ENCODE data around the gene SYNDIG1. TPM values are rescaled to one million over a fixed set of nuclear protein-coding genes. Genes with fewer than 3 reads are reported as not detected.
A peak's percentile ranks its signal among the peaks of the same experiment; 100 is the strongest.

Gene SYNDIG1
- total RNA-seq, 6 experiments from 2014 or later, result not detected

DNA sequence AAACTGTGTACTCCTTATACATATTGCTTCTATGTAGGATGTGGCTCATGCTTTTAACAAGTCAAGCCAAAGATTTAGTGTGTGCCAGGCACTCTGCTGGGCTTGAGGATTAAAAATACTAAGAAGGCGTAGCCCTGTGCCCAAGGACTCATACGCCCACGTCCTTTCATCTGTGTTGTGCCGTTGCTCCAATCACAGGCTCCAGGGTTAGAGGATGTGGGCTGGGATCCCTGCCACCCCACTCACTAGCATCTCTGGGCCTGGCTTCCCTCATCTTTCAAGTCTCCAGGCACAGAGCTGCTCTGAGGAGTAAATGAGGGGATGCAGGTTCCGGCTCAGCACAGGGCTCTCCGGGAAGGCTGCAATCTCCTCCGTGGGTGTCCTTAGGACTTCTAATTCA lies 214.2 kb downstream of the SYNDIG1 start:
- no peak overlapping the region for H3K27ac ChIP-seq
- TF ChIP-seq, protein P1, sequence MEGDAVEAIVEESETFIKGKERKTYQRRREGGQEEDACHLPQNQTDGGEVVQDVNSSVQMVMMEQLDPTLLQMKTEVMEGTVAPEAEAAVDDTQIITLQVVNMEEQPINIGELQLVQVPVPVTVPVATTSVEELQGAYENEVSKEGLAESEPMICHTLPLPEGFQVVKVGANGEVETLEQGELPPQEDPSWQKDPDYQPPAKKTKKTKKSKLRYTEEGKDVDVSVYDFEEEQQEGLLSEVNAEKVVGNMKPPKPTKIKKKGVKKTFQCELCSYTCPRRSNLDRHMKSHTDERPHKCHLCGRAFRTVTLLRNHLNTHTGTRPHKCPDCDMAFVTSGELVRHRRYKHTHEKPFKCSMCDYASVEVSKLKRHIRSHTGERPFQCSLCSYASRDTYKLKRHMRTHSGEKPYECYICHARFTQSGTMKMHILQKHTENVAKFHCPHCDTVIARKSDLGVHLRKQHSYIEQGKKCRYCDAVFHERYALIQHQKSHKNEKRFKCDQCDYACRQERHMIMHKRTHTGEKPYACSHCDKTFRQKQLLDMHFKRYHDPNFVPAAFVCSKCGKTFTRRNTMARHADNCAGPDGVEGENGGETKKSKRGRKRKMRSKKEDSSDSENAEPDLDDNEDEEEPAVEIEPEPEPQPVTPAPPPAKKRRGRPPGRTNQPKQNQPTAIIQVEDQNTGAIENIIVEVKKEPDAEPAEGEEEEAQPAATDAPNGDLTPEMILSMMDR (IDR thresholded peaks at IDR 0.05), result no peak
- TF ChIP-seq POLR2A (IDR thresholded peaks at IDR 0.05), result no peak
- no peaks in the 10 kb centered on the region for H3K36me3 ChIP-seq
- 28% methylated on average over 7 of the region's 7 CpGs for WGBS (ENCODE audit: insufficient coverage, low coverage, low lambda C conversion rate, missing lambda C conversion rate)
- no peaks in the 10 kb centered on the region for H3K4me1 ChIP-seq
- no peaks in the 10 kb centered on the region for H3K9me3 ChIP-seq
- no peak for DNase-seq
- no peaks in the 10 kb centered on the region for H3K27me3 ChIP-seq
- no peak overlapping the region for H3K4me3 ChIP-seq
- intact Hi-C loops (cut with DNase I), result no loop called here
- ATAC-seq, result no peak

DNA sequence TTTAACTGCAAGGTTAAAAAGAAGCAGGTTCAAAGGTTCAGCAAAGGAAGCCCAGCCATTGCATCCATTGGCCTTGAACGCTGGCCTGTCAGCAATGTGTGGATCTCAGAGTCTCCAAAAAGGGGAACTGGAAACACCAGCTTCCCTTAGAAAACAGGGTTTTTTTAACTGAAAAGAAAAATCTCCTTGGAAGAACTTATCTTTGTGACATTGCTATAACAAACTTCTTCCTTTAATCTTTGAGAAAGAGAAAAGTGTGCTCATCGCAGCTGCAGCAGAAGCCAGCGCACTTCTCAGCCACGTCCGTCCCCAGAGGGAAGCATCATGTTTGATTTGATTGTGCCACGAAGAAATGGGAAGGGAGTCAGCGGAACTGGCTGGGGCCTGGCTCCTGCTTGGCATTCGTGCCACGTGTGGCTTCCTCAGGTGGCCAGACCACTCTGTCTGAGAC lies 215.0 kb downstream of the SYNDIG1 start:
- DNase-seq (peak in 1 of 3 donors; percentile 31), ATAC-seq (no peak)
- Histone ChIP-seq H3K36me3 (no peaks in the 10 kb centered on the region), H3K27ac (no peak overlapping the region), H3K4me3 (no peak overlapping the region), H3K27me3 (no peaks in the 10 kb centered on the region), H3K9me3 (no peaks in the 10 kb centered on the region), H3K4me1 (no peaks in the 10 kb centered on the region)
- WGBS (ENCODE audit: insufficient coverage, low coverage, low lambda C conversion rate, missing lambda C conversion rate), result 21% methylated on average over 9 of the region's 9 CpGs
- intact Hi-C loops (cut with DNase I), result no loop called here
- TF ChIP-seq, protein P1 (IDR thresholded peaks at IDR 0.05), result no peak
- no peak for TF ChIP-seq POLR2A (IDR thresholded peaks at IDR 0.05)

DNA sequence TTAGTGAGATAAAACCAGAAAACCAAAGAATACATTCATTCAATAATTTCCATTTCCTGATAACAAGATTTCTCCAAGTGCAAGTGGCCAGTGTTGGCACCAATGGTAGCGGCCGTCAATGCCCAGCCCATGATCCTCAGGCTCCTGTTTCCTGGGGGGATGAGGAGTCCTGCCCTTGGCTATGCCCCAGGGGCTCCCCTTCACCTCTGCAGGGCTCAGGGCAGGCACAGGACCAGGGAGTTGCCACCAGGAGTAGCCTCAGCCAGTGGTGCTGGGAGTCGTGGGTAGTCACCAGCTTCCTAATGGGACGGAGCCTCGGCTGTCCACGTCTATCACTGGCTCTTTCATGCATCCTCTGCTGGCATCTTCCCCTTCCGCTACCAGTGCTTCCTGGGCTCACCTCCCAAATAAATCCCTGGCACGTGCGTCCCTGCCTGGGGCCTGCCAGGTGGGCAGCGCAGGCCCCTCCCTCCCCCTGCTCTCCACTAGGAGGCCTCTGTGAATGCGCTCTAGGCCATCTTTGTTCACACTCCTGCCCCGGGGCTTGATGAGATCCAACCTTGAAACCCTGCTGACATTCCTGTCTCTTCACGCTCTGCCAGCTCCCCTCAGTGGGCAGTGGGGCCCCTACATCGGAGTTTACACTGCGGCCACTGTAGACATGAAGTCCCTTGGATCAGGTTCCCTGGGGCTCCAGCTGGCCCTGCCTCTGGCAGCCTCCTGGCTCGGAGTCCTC lies 215.7 kb downstream of the SYNDIG1 start:
- no peaks in the 10 kb centered on the region for H3K4me1 ChIP-seq
- H3K36me3 ChIP-seq, result no peaks in the 10 kb centered on the region
- H3K27ac ChIP-seq, result no peak overlapping the region
- H3K27me3 ChIP-seq, result no peaks in the 10 kb centered on the region
- 49% methylated on average over 5 of the region's 16 CpGs for WGBS (ENCODE audit: insufficient coverage, low coverage, low lambda C conversion rate, missing lambda C conversion rate)
- ATAC-seq, result no peak
- H3K9me3 ChIP-seq, result no peaks in the 10 kb centered on the region
- DNase-seq, result peak in 1 of 3 donors; percentile 31
- no peak overlapping the region for H3K4me3 ChIP-seq
- TF ChIP-seq POLR2A (IDR thresholded peaks at IDR 0.05), result no peak
- TF ChIP-seq, protein P1 (IDR thresholded peaks at IDR 0.05), result no peak
- intact Hi-C loops (cut with DNase I), result no loop called here

DNA sequence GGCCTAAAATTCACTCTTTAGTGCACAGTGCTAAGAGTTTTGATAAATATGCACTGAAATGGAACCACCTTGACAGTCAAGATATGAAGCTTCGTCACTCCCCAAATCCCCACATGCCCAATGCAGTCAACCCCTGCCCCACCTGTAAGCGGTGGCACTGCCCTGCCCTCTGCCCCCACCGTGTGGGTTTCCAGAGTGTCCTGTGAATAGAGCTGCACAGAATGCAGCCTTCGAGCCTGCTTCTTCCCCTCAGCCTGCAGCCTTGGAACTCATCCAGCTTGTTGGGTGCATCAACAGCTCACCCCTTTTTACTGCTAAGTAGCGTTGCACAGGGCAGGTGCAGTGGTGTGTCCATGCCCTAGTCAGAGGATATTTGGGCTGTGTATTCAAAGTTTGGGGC lies 216.3 kb downstream of the SYNDIG1 start:
- DNase-seq (peak in 1 of 3 donors; percentile 23), ATAC-seq (no peak)
- no peak overlapping the region for H3K4me3 ChIP-seq
- TF ChIP-seq POLR2A (IDR thresholded peaks at IDR 0.05), result no peak
- TF ChIP-seq, protein P1 (IDR thresholded peaks at IDR 0.05), result no peak
- H3K4me1 ChIP-seq, result no peaks in the 10 kb centered on the region
- intact Hi-C loops (cut with DNase I), result no loop called here
- H3K9me3 ChIP-seq, result no peaks in the 10 kb centered on the region
- H3K27ac ChIP-seq, result no peak overlapping the region
- no peaks in the 10 kb centered on the region for H3K27me3 ChIP-seq
- no peaks in the 10 kb centered on the region for H3K36me3 ChIP-seq
- WGBS (ENCODE audit: insufficient coverage, low coverage, low lambda C conversion rate, missing lambda C conversion rate), result 40% methylated on average over 1 of the region's 5 CpGs
